K562 (cell line): ENCODE results near the gene TMEM243. TPM values are rescaled to one million over a fixed set of nuclear protein-coding genes. Genes with fewer than 3 reads are reported as not detected.

Experiments
- ATAC-seq: fragments of 200-7000 bp; cut with Tn5 transposase; 3 replicates; pipeline ENCODE4 v1.9.1; 2020; ENCODE audit warnings: moderate library complexity
- BruUV-seq: library from RNA; stranded (reverse); fragments of 400-500 nt; replicated peaks from 2 replicates; lab custom pipeline; 2021; lab: Mats Ljungman, UMichigan
- CTCF ChIA-PET: fragments of 300-600 bp; formaldehyde crosslinking; extraction: SDS; loops from one replicate; lab custom pipeline; 2021; ENCODE audit warnings: low intra/inter-chr PET ratio; lab: Yijun Ruan, JAX
- POLR2A ChIA-PET: fragments of 300-600, 350-650 bp; sonication (Branson Sonifier 250); formaldehyde crosslinking; extraction: SDS; loops from one replicate; lab custom pipeline; 2021; ENCODE audit warnings: antibody characterized with exemption, inconsistent platforms; lab: Yijun Ruan, JAX
- DNase-seq, 4 experiments: peaks; one replicate each; pipeline versions ENCODE4 v3.0.0 to v3.0.0-alpha.2; 2011 to 2018; ENCODE audit warnings: low spot score in 3 of 4, mixed read lengths in 3 of 4; ENCODE audit errors: extremely low read depth in 1 of 4
- FAIRE-seq: peaks from 2 replicates; lab custom pipeline; 2011; peaks lifted over from hg19 to GRCh38; lab: Jason Lieb, UNC
- H2AFZ ChIP-seq: 2 replicates; pipeline ENCODE4 v1.6.0; 2011; ENCODE audit warnings: low read depth, low read length, control low read depth, inconsistent platforms
- H3K27ac ChIP-seq: fragments of 200-600 bp; 3 replicates; pipeline ENCODE4 v1.8.0; 2011; ENCODE audit warnings: low read depth, mild to moderate bottlenecking, control low read depth, inconsistent platforms, low read length, moderate library complexity, mixed read lengths; ENCODE audit errors: extremely low read depth
- H3K27me3 ChIP-seq, 2 experiments: fragments of 300-600 bp in 1 of 2; 2 replicates in 1 of 2; 3 replicates in 1 of 2; pipeline versions ENCODE4 v1.6.0 to v1.8.0; 2011; ENCODE audit warnings: inconsistent platforms in 2 of 2, low read length in 2 of 2, mild to moderate bottlenecking in 1 of 2, mixed read lengths in 1 of 2, moderate library complexity in 1 of 2; ENCODE audit not compliant: control insufficient read depth in 2 of 2, insufficient read depth in 2 of 2
- H3K36me3 ChIP-seq: fragments of 300-600 bp; 3 replicates; pipeline ENCODE4 v1.8.0; 2011; ENCODE audit warnings: mild to moderate bottlenecking, low read length, inconsistent platforms; ENCODE audit not compliant: control insufficient read depth, insufficient read depth
- H3K4me1 ChIP-seq, 2 experiments: fragments of 200-600 bp in 1 of 2; replicated peaks in 1 of 2; 2 replicates in 1 of 2; 3 replicates in 1 of 2; pipeline versions ENCODE4 v1.5.1 to v1.8.0; 2011; ENCODE audit warnings: inconsistent platforms in 2 of 2, low read length in 2 of 2, mild to moderate bottlenecking in 1 of 2, mixed read lengths in 1 of 2, moderate library complexity in 1 of 2; ENCODE audit not compliant: control insufficient read depth in 2 of 2, insufficient read depth in 2 of 2
- H3K4me2 ChIP-seq: 2 replicates; pipeline ENCODE4 v1.6.1; 2011; ENCODE audit warnings: low read length, control low read depth, inconsistent platforms, mixed read lengths; ENCODE audit not compliant: insufficient read depth
- H3K4me3 ChIP-seq: fragments of 200-600 bp; sonication (generic), shearing (Covaris generic); 2 replicates; pipeline ENCODE4 v1.5.1; 2016; ENCODE audit warnings: control low read depth, inconsistent platforms
- H3K79me2 ChIP-seq: fragments of 200-600 bp; 3 replicates; pipeline ENCODE4 v1.8.0; 2011; ENCODE audit warnings: low read length, inconsistent platforms; ENCODE audit not compliant: control insufficient read depth, insufficient read depth
- H3K9ac ChIP-seq, 2 experiments: 2 replicates each; pipeline versions ENCODE4 v1.6.0 to v1.6.1; 2011; ENCODE audit warnings: low read depth in 2 of 2, low read length in 2 of 2, control low read depth in 1 of 2, inconsistent platforms in 1 of 2, mild to moderate bottlenecking in 1 of 2, mixed read lengths in 1 of 2; ENCODE audit not compliant: insufficient read depth in 1 of 2
- H3K9me1 ChIP-seq: one replicate; pipeline ENCODE4 v1.6.0; 2011; ENCODE audit warnings: inconsistent platforms, mild to moderate bottlenecking, low read length, moderate library complexity; ENCODE audit not compliant: control insufficient read depth, insufficient read depth
- H3K9me3 ChIP-seq: replicated peaks from 2 replicates; pipeline ENCODE4 v1.5.1; 2011; ENCODE audit warnings: low read depth, low read length, inconsistent platforms; ENCODE audit not compliant: control insufficient read depth, insufficient read depth
- H4K20me1 ChIP-seq: replicated peaks from 2 replicates; pipeline ENCODE4 v1.6.1; 2011; ENCODE audit warnings: low read length, inconsistent platforms, mixed read lengths; ENCODE audit not compliant: control insufficient read depth, insufficient read depth
- RBFOX2 ChIP-seq: fragments of 200-400 bp; formaldehyde crosslinking; IDR thresholded peaks from 2 replicates; pipeline ENCODE4 v1.6.1; 2017; ENCODE audit warnings: low read depth, mild to moderate bottlenecking, low read length, moderate library complexity
- WGBS: fragments of 100-300 bp; shearing (Covaris generic); methylation state at CpG from one replicate; pipeline ENCODE4 v1.1.6; 2016; ENCODE audit warnings: low coverage, mixed read lengths; ENCODE audit not compliant: insufficient coverage; ENCODE audit errors: missing lambda C conversion rate; 5-methylcytosine and 5-hydroxymethylcytosine counted together
- in situ Hi-C: fragments of 300-500 bp; cut with MboI; formaldehyde crosslinking; loops from 4 replicates; pipeline ENCODE4 v1.15.0; 2018; ENCODE audit warnings: inconsistent platforms, mixed read lengths
- intact Hi-C: fragments of 100-400 bp; cut with micrococcal nuclease; formaldehyde crosslinking; loops from 2 replicates; pipeline ENCODE4 v1.14.2; 2022
- polyA plus RNA-seq, 8 experiments: library from polyadenylated mRNA; depleted of rRNA in 4 of 8; stranded (reverse) in 5 of 8; unstranded in 3 of 8; fragments of >200 nt; fragmentation: Nextera tagmentation in 2 of 8; fragmentation: Illumina TruSeq in 1 of 8; extraction: Ambion mirVana in 2 of 8; extraction: Trizol in 1 of 8; gene quantifications; 2 replicates each; pipeline versions ENCODE4 v1.2.1 to v1.2.3, GENCODE V29; 2011 to 2014; ENCODE audit warnings: inconsistent platforms in 1 of 8, missing spikeins in 1 of 8
- small RNA-seq: library from RNA; depleted of rRNA; stranded (forward); fragments of <200 nt; gene quantifications from one replicate; pipeline ENCODE3, GENCODE V24; 2014
- total RNA-seq, 7 experiments: library from RNA; depleted of rRNA in 6 of 7; stranded (reverse); fragments of >200 nt in 6 of 7; fragmentation: Illumina TruSeq in 2 of 7; extraction: Trizol in 2 of 7; gene quantifications; 2 replicates each; pipeline versions ENCODE4 v1.2.1 to v1.2.3, GENCODE V29; 2011 to 2021; ENCODE audit warnings: low replicate concordance in 1 of 7
- TF ChIP-seq, protein P1 (sequence below): fragments of 450-650 bp; IDR thresholded peaks from 2 replicates; pipeline ENCODE4 v1.6.1; 2016; ENCODE audit warnings: mild to moderate bottlenecking

The TMEM243 gene
- total and polyA plus RNA-seq, 9 of the 15 experiments (the other 6 are each of a cell fraction or from before 2014, with no cell fraction given), result 3.9 to 8.6 (median 6.1) TPM

DNA sequence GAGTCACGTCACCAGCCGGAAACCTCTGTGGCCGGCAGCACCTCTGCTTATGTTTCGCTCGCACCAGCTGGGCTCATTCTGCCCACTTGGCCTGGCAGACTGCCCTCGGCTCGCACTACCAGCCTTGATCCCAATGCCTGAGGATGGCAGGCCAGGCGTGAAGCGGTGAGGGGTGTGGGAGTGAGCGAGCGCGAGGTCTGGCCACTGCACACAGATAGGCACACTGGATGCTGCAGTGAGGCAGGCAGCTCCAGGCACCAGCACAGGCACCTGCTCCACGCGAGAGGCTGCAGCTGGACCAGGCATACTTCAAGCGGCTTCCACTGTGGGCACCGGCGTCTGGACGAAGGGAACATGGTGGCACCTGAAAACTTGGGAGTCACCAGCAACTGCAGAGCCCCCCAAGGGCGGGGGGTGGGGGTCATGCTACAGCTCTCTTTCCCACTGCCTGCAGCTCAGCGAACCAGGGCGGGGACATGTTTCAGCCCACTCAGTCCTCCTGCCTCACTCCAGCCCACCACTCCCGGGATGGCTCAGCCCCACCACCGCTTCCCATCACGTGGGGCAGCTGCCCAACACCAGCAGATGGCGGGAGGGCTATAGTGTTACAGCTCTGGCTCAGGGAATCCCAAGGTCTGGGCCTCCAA, 72.7 kb downstream of the TMEM243 start:
- in situ Hi-C loops, result no loop called here

More for the DNA sequence above, 72.7 kb downstream of the TMEM243 start:
- FAIRE-seq (no peak), ATAC-seq (no peak), DNase-seq (no peak)
- WGBS, result 86% methylated on average over 23 of the region's 25 CpGs
- POLR2A ChIA-PET, result interaction anchor here (0.6 to 1.2 kb wide), 5 partner anchors 14 to 635 kb away, joined by 3 to 4 read pairs (median 3); no protein-coding TSS in a partner anchor
- H3K4me1 ChIP-seq, result peaks cover 7 to 24% of the 10 kb centered on the region in 2 experiments; a peak in 4 of 5 replicates
- peaks cover 9% of the 10 kb centered on the region; the same call in 2 of the 3 replicates for H3K79me2 ChIP-seq
- H3K9me1 ChIP-seq, result no peaks in the 10 kb centered on the region
- no peak overlapping the region for H3K27ac ChIP-seq
- H3K4me2 ChIP-seq, result no peak overlapping the region
- H3K9me3 ChIP-seq, result peaks cover 2% of the 10 kb centered on the region; the same call in 1 of the 2 replicates
- no peaks in the 10 kb centered on the region for H4K20me1 ChIP-seq
- no peaks in the 10 kb centered on the region for H3K27me3 ChIP-seq
- TF ChIP-seq, protein P1, sequence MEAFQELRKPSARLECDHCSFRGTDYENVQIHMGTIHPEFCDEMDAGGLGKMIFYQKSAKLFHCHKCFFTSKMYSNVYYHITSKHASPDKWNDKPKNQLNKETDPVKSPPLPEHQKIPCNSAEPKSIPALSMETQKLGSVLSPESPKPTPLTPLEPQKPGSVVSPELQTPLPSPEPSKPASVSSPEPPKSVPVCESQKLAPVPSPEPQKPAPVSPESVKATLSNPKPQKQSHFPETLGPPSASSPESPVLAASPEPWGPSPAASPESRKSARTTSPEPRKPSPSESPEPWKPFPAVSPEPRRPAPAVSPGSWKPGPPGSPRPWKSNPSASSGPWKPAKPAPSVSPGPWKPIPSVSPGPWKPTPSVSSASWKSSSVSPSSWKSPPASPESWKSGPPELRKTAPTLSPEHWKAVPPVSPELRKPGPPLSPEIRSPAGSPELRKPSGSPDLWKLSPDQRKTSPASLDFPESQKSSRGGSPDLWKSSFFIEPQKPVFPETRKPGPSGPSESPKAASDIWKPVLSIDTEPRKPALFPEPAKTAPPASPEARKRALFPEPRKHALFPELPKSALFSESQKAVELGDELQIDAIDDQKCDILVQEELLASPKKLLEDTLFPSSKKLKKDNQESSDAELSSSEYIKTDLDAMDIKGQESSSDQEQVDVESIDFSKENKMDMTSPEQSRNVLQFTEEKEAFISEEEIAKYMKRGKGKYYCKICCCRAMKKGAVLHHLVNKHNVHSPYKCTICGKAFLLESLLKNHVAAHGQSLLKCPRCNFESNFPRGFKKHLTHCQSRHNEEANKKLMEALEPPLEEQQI, result no peak
- TF ChIP-seq RBFOX2, result peak; percentile 47; the same call in 1 of the 2 replicates
- H3K4me3 ChIP-seq, result no peak overlapping the region
- intact Hi-C loops, result no loop called here
- peak overlapping the region; percentile 69; the same call in 1 of the 2 replicates for H2AFZ ChIP-seq
- no TSS peak for BruUV-seq
- CTCF ChIA-PET, result interaction anchor here (0.7 to 3.5 kb wide), 4 partner anchors 86 to 220 kb away, joined by 3 to 52 read pairs (median 15); partner anchors contain the start of gene ELAPOR2
- H3K36me3 ChIP-seq, result no peaks in the 10 kb centered on the region
- no peak overlapping the region for H3K9ac ChIP-seq

Small RNAs within 50 kb of the gene (small RNA-seq; reads per million reads assigned to genes)
- gene RF00019, result not detected
- not detected for gene RF02271

Other genes with a start within 250 kb of the TMEM243 start
- 23.4 and 24.7 TPM in 2 replicates for gene ELAPOR2, start 160.1 kb downstream of the TMEM243 start, total RNA-seq (2014; rRNA removed)
- 39.5 and 45.0 TPM in 2 replicates for gene ELAPOR2, start 160.1 kb downstream of the TMEM243 start, total RNA-seq (2014; rRNA removed; fragmentation: Illumina TruSeq; extraction: Trizol)
- gene ELAPOR2, start 160.1 kb downstream of the TMEM243 start, total RNA-seq (2015; rRNA removed; fragmentation: Illumina TruSeq; extraction: Trizol), result 39.3 and 42.9 TPM in 2 replicates
- 35.0 and 36.3 TPM in 2 replicates for gene ELAPOR2, start 160.1 kb downstream of the TMEM243 start, total RNA-seq (2021)
- gene ELAPOR2, start 160.1 kb downstream of the TMEM243 start, polyA plus RNA-seq (2011; rRNA removed), result 35.4 and 72.0 TPM in 2 replicates
- 32.7 and 33.3 TPM in 2 replicates for gene ELAPOR2, start 160.1 kb downstream of the TMEM243 start, polyA plus RNA-seq (2014; fragmentation: Illumina TruSeq; extraction: Trizol)
- gene ELAPOR2, start 160.1 kb downstream of the TMEM243 start, polyA plus RNA-seq (2014; fragmentation: Nextera tagmentation; extraction: Ambion mirVana), result 10 to 100 TPM in 1 of 2 experiments, 1 to 10 TPM in 1; 9.2 to 17.3 TPM
- gene ELAPOR2, start 160.1 kb downstream of the TMEM243 start, polyA plus RNA-seq (2014; rRNA removed), result 25.8 and 37.6 TPM in 2 replicates
- 56.4 and 56.7 TPM in 2 replicates for gene DMTF1, start 67.3 kb downstream of the TMEM243 start, total RNA-seq (2014; rRNA removed)
- 89.4 and 95.7 TPM in 2 replicates for gene DMTF1, start 67.3 kb downstream of the TMEM243 start, total RNA-seq (2014; rRNA removed; fragmentation: Illumina TruSeq; extraction: Trizol)
- gene DMTF1, start 67.3 kb downstream of the TMEM243 start, total RNA-seq (2015; rRNA removed; fragmentation: Illumina TruSeq; extraction: Trizol), result 72.5 and 90.5 TPM in 2 replicates
- gene DMTF1, start 67.3 kb downstream of the TMEM243 start, total RNA-seq (2021), result 62.5 and 64.3 TPM in 2 replicates
- gene DMTF1, start 67.3 kb downstream of the TMEM243 start, polyA plus RNA-seq (2011; rRNA removed), result 205 and 208 TPM in 2 replicates
- 92.7 and 98.5 TPM in 2 replicates for gene DMTF1, start 67.3 kb downstream of the TMEM243 start, polyA plus RNA-seq (2014; fragmentation: Illumina TruSeq; extraction: Trizol)
- gene DMTF1, start 67.3 kb downstream of the TMEM243 start, polyA plus RNA-seq (2014; fragmentation: Nextera tagmentation; extraction: Ambion mirVana), result 10 to 100 TPM; 25.7 to 52.4 TPM
- gene DMTF1, start 67.3 kb downstream of the TMEM243 start, polyA plus RNA-seq (2014; rRNA removed), result 71.4 and 74.7 TPM in 2 replicates
- 2.6 and 2.7 TPM in 2 replicates for gene CROT, start 125.9 kb upstream of the TMEM243 start, total RNA-seq (2014; rRNA removed)
- gene CROT, start 125.9 kb upstream of the TMEM243 start, total RNA-seq (2014; rRNA removed; fragmentation: Illumina TruSeq; extraction: Trizol), result 7.5 and 8.1 TPM in 2 replicates
- 6.1 and 6.8 TPM in 2 replicates for gene CROT, start 125.9 kb upstream of the TMEM243 start, total RNA-seq (2015; rRNA removed; fragmentation: Illumina TruSeq; extraction: Trizol)
- gene CROT, start 125.9 kb upstream of the TMEM243 start, total RNA-seq (2021), result 4.8 and 5.1 TPM in 2 replicates
- 0.07 and 2.5 TPM in 2 replicates for gene CROT, start 125.9 kb upstream of the TMEM243 start, polyA plus RNA-seq (2011; rRNA removed)
- 4.2 and 6.5 TPM in 2 replicates for gene CROT, start 125.9 kb upstream of the TMEM243 start, polyA plus RNA-seq (2014; fragmentation: Illumina TruSeq; extraction: Trizol)
- gene CROT, start 125.9 kb upstream of the TMEM243 start, polyA plus RNA-seq (2014; fragmentation: Nextera tagmentation; extraction: Ambion mirVana), result 1 to 10 TPM; 4.0 to 4.5 TPM
- 3.7 and 6.8 TPM in 2 replicates for gene CROT, start 125.9 kb upstream of the TMEM243 start, polyA plus RNA-seq (2014; rRNA removed)